ENCODE results near the gene UBXN6.

UBXN6 gene

DNA sequence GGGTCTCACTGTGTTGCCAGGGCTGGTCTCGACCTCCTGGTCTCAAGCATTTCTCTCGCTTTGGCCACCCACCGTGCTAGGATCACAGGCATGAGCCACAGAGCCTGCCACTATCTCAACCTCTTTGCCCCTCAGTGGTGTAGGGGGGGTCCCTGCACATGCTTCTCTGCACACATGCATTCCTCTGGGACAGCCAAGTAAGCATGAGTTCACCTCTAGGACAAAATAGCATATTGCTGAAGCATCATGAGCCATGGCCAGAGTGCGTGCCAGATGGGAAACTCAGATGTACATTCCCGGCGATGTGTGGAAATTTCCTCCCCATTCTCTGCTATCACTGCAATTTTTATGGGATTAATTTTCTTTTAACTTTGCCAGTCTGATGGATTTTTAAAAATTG lies 32.1 kb downstream of the UBXN6 start:
- in situ Hi-C loops (cut with HindIII; ENCODE audit: low pct_ligation_motif_present, low pct_unique_long_range_greater_than_20kb, low sequenced_read_pairs), result no loop called here
- no peak for DNase-seq

DNA sequence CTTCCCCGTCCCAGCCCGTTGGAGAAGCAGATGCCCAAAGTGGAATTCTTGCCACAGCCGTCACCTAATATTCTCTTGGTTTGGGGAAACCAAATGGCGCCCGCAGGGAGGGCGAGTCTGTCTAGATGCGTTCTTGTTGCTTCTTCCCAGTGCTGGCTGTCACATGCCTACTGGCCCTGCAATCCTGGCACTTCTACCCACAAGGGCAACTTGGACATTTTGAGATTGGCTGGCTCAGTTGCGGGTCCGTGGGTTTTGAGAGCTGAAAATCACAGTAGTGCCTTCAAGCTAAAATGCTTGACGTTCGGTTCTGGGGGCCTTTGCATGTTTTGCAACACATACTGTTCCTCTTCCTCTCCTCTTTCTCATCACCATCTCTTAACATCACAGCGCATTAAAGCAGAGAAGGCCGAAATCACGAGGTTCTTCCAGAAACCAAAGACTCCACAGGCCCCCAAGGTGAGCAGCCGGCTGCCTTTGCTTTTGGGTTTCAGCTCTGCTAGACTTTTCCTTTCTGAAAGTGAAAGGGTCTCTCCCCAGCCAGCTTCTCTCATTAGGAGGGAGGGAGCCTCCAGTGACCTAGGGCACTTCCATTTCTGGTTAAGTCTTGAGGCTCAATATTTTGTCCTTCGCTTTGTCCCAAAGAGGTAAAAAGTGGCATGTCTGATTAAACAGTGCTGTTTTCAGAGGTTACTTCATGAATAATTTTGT lies 34.0 kb downstream of the UBXN6 start:
- no peak for DNase-seq
- in situ Hi-C loops (cut with HindIII; ENCODE audit: low pct_ligation_motif_present, low pct_unique_long_range_greater_than_20kb, low sequenced_read_pairs), result no loop called here

DNA sequence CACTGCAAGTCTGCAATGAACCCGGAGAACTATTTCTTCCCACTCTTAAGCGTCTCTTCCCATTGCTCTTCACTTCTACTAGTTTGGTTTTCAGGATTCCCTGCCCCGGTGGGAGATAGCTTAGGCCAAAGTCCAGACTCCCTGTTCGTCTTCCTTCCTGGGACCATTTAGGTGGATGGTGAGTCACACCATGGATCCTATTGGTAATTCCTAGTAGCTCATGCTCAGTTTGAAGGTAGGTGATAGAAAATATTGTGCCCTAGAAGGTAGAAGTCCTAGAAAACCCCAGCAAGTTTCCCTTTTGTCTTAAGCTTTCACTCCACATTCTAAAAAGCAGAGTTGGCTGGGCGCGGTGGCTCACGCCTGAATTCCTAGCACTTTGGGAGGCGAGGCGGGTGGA lies 41.3 kb downstream of the UBXN6 start:
- in situ Hi-C loops (cut with HindIII; ENCODE audit: low pct_ligation_motif_present, low pct_unique_long_range_greater_than_20kb, low sequenced_read_pairs), result no loop called here
- DNase-seq, result no peak

DNA sequence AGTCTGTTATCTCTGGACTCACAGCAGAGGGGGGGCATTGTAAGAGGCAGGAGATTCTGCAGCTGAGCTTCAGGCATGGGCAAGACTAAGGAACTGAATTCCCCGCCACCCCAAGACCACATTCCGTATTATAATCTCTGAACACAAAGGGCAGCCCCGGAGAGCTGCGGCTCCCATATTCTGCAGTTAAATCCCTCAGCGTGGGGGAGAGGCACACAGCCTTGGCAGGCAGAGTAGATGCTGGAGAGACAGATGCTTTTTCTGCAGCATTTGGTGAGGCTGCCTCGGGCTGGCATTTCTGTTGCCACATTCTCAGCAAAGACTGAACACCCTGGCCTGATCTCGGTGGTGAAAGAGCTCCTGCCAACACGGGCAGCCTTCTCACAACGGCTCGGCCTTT lies 42.2 kb downstream of the UBXN6 start:
- no peak for DNase-seq
- in situ Hi-C loops (cut with HindIII; ENCODE audit: low pct_ligation_motif_present, low pct_unique_long_range_greater_than_20kb, low sequenced_read_pairs), result no loop called here

DNA sequence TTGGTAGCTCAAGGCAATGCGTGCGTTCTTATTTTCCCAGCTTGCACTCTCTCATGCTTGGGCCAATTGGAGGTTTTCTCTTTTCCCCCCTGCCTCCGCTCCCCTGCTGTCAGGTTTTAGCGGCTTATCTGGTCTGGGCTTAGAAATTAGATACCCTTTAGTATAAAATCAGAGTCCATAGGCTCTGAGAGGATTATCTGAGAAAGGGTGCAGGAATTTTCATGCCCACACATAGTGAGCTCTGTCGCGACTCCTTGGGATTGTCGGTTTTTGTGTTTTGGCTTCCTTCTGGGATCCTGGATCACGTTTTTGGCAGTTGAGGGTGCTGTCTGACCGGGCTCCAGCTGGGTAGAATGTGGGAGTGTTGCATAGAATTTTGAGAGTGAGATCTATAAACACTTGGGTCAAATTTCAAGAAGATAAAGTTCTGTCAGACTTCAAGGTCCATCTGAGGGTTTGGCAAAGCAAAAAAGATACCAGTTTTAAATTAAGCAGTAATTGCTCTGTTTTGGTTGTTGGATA lies 42.7 kb downstream of the UBXN6 start:
- DNase-seq, result no peak
- in situ Hi-C loops (cut with HindIII; ENCODE audit: low pct_ligation_motif_present, low pct_unique_long_range_greater_than_20kb, low sequenced_read_pairs), result no loop called here

DNA sequence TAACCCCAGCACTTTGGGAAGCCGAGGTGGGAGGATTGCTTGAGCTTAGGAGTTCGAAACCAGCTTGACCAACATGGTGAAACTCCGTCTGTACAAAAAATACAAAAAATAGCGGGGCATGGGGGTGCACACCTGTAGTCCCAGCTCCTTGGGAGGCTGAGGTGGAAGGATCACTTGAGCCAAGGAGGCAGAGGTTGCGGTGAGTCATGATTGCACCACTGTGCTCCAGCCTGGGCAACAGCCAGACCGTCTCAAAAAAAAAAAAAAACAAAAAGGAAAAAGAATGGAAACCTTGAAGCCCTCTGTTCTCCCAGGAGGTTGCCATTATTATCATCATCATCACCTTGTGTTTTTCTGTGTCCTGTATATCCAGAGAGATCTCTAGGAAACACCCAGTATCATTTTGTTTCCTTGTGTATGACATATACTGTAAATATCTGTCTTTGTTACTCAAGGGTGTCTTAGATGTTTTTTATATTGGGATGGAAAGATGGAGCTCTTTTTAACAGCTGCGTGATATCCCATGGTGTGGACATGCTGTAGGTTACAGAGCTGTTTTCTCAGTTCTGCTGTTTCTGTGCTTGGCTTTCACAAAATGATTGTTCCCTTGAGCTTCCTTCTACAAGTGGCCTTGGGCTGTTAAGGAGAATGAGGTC lies 43.3 kb downstream of the UBXN6 start:
- in situ Hi-C loops (cut with HindIII; ENCODE audit: low pct_ligation_motif_present, low pct_unique_long_range_greater_than_20kb, low sequenced_read_pairs), result no loop called here
- DNase-seq, result no peak

DNA sequence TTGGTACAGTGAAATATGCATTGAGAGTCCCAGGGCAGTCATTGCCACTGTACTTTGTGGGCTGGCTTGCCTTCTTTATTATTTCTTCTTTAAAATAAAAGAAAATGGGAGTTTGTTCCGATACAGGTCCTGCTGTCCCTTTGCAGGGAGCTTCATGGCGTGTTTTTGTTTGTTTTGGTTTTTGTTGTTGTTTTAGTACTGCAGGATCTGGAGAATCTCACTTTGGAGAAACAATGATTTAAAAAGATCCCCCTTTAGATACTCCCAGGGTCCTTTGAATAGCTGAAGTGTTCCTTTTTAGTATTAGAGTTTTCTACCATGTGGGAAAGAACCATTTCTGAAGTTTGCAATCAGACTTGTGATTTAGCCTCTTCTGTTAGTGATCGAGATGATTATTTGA lies 44.0 kb downstream of the UBXN6 start:
- in situ Hi-C loops (cut with HindIII; ENCODE audit: low pct_ligation_motif_present, low pct_unique_long_range_greater_than_20kb, low sequenced_read_pairs), result no loop called here
- DNase-seq, result no peak

DNA sequence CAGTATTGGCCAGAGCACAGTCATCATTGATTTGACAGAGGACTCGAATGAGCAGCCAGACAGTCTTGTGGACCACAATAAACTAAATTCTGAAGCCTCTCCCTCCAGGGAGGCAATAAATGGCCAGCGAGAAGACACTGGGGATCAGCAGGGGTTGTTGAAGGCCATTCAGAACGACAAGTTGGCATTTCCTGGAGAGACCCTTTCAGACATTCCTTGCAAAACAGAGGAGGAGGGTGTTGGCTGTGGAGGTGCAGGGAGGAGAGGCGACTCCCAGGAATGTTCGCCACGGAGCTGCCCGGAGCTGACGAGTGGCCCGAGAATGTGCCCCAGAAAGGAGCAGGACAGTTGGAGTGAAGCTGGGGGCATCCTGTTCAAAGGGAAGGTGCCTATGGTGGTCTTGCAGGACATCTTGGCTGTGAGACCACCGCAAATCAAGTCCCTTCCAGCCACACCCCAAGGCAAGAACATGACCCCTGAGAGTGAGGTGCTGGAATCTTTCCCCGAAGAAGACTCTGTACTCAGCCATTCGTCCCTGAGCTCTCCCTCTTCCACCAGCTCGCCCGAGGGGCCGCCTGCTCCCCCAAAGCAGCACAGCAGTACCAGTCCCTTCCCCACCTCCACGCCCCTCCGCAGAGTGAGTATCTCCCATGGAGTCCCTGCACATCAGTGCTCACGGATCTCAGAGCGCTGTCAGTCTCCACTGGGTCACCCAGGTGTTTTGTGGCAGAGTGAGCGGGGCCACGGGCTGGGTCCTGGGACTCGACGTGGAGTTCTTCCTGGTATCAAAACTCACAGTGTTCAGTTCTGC lies 48.3 kb downstream of the UBXN6 start:
- DNase-seq, result no peak
- in situ Hi-C loops (cut with HindIII; ENCODE audit: low pct_ligation_motif_present, low pct_unique_long_range_greater_than_20kb, low sequenced_read_pairs), result no loop called here

DNA sequence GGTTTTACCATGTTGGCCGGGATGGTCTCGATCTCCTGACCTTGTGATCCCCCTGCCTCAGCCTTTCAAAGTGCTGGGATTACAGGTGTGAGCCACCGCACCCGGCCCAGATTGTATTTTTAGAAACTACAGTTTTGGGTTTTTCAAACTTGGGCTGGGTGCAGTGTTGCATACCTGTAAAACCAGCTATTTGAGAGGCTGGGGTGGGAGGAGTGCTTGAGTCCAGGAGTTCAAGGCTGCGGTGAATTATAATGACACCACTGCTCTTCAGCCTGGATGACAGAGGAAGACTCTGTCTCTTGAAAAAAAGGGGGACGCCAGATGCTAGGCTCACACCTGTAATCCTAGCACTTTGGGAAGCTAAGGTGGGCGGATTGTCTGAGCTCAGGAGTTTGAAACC lies 51.0 kb downstream of the UBXN6 start:
- in situ Hi-C loops (cut with HindIII; ENCODE audit: low pct_ligation_motif_present, low pct_unique_long_range_greater_than_20kb, low sequenced_read_pairs), result no loop called here
- DNase-seq, result no peak

DNA sequence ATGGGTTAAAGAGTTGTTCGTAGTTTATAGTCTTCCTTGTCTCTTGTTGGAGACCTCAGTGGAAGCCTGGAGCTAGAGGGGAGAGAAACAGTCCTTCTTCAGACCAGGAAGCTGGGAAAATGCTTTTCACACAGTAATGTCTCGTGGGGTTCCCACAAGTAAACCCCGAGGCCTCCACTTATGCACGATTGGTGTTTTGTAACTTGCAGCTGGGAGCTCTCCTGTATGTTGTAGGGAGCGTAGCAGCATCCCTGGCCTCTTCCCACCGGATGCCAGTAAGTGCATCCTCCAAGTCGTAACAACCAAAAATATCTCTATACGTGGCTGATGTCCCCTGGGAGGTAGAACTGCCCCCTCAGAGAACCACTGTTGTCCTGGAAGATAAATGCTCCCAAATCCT lies 51.6 kb downstream of the UBXN6 start:
- in situ Hi-C loops (cut with HindIII; ENCODE audit: low pct_ligation_motif_present, low pct_unique_long_range_greater_than_20kb, low sequenced_read_pairs), result no loop called here
- DNase-seq, result no peak

DNA sequence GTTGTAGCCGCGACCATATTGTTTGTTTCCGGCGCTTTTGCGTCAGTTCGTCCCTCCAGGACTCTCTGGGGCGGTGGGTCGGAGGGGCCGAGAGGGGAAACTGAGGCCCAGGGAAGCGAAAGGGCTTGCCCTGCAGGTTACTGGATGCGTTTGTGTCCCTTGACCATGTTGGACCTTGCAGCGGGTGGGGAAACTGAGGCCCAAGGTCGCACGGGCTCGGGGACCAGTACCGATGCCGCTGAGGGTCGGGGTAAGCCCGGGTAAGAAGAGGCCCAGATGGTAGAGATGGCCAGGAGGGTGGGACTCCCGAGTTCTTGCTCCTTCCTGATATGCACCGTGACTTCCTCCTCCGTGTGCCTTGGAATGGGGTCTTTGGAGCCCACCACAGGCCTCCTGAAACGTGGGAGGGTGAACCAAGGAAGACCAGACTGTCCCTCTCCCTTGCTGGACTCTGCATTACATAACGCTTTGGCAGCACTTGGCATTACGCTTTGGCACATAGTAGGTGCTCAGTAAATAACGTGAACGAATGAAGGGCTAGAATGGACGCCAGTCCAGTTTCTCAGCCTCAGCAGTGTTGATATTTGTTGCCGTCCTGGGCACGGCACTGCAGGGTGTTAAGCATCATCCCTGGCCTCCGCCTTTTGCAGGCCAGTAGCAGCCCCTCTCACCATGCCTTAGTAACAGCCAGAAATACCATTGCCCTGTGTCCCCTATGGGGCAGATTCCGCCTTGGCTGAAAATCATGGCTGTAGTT lies 54.4 kb downstream of the UBXN6 start:
- DNase-seq, result no peak
- in situ Hi-C loops (cut with HindIII; ENCODE audit: low pct_ligation_motif_present, low pct_unique_long_range_greater_than_20kb, low sequenced_read_pairs), result no loop called here

DNA sequence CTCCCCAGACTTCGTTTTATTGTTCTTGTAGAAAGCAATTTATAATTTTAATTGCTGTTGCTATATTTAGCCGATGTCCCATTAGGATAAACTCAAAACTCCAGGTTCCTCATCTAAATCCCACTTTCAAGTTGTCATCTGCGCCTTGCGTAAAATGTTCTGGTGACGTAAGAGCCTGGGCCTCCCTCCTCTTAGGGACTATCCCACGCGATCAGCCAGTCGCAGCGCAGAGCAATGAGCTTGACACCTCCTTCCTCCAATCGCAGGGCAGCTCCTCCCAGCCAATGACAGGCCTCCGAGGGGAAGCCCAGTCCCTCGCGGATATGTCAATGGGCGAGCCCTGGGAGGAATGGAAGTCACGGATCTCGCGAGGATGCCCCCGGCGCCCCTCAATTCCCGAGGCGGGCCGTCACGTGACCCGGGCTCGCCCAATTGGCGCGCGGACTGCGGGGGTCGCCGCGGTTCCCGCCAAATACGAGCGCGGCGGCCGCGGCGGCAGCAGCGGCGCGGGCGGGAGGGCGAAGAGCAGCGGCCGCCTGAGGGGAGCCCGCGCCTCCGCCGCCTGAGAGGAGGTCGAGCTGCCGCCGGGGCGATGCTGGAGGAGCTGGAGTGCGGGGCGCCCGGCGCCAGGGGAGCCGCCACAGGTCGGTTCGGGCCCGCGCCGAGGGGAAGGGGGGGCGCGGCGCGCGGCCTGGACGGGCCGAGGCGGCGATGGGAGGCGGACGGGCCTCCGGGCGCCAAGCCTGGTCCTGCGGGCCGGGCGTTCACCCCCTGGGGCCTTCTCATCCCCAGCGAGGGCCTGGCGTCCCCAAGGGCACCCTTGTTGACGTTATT lies 55.2 kb downstream of the UBXN6 start, which contains the start of gene CHAF1A:
Gene CHAF1A (plus strand): TSS at position 470 of the 834 bp plus-strand sequence. CDS start 123 bp downstream, at position 593.
- DNase-seq, result peak; percentile 99

DNA sequence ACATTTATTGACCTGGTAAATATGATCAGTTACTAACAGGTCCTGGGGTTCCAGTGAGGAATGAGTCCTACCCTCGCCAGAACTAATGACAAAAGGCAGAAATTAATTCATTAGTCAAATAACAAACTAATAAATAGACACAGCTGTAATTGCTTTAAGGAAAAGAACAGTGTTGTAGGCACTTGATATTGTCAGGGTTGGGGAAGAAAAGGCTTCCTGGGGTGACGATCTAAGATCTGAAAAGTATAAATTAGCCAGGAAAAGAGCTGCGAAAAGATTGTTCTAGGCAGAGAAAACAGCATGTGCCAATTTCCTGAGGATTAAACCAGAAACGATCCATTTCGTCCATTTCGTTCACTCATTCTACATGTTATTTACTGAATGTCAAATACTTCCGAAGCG lies 55.8 kb downstream of the UBXN6 start:
- in situ Hi-C loops (cut with HindIII; ENCODE audit: low pct_ligation_motif_present, low pct_unique_long_range_greater_than_20kb, low sequenced_read_pairs), result no loop called here
- DNase-seq, result no peak

More for the DNA sequence above, 55.2 kb downstream of the UBXN6 start, which contains the start of gene CHAF1A:
- in situ Hi-C loops (cut with HindIII; ENCODE audit: low pct_ligation_motif_present, low pct_unique_long_range_greater_than_20kb, low sequenced_read_pairs), result no loop called here

DNA sequence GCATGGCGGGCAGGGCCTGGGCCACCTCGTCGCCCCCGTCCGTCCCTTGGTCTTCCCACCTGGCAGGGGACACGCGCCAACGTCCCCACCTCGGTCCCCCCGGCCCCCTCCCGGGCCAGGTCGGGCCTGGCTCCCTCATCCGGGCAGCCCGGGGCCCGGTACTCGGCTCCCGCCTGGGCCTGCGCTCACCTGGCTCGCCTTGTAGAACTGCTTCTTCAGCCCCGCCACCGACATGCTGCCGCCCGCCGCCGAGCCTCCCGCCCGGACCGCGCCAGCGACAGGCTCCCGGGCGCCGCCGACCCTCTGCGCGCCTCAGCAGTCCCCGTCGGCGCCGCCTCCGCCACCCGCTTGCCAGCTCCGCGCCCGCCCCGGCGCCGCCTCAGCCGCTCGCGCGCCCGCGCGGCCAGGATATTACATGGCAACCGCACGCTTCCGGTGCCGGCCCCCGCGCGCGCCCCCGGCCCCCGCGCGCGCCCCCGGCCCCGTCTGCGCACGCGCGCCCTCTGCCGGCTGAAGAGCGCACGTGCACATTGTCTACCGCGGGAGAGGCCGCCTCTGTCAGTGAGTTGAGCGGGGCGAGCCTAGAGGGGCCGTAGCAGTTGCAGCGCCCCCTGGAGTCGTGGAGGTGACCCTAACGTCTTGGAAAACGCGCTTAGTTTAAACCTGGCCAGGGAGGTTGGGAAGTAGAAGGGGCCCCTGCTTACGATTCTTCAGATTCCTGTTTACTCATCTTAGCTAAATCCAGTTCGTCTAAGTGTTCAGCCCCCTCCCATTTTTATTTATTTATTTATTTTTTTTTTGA lies 57.3 kb downstream of the UBXN6 start, which contains the start of gene SH3GL1:
Gene SH3GL1 (minus strand): TSS at position 413 of the 802 bp plus-strand sequence. CDS start 179 bp downstream, at position 234.
- in situ Hi-C loops (cut with HindIII; ENCODE audit: low pct_ligation_motif_present, low pct_unique_long_range_greater_than_20kb, low sequenced_read_pairs), result no loop called here
- peak; percentile 87 for DNase-seq

DNA sequence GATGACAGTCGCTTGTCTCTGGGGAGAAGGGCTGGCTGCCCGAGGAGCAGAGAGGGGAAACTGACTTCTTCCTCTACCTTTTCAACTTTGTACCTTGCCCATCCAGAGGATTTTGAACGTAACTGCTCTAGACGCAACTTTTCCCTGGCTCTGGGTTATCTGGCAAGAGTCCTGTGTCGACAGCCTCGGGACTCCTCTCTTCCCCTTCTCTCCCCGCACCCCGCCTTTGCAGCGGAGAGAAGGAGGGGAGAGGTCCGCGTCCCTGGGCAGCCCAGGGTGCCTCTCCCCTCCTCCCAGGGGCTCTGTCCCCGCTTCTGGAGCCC lies 57.8 kb downstream of the UBXN6 start:
- in situ Hi-C loops (cut with HindIII; ENCODE audit: low pct_ligation_motif_present, low pct_unique_long_range_greater_than_20kb, low sequenced_read_pairs), result no loop called here
- DNase-seq, result peak; percentile 30

DNA sequence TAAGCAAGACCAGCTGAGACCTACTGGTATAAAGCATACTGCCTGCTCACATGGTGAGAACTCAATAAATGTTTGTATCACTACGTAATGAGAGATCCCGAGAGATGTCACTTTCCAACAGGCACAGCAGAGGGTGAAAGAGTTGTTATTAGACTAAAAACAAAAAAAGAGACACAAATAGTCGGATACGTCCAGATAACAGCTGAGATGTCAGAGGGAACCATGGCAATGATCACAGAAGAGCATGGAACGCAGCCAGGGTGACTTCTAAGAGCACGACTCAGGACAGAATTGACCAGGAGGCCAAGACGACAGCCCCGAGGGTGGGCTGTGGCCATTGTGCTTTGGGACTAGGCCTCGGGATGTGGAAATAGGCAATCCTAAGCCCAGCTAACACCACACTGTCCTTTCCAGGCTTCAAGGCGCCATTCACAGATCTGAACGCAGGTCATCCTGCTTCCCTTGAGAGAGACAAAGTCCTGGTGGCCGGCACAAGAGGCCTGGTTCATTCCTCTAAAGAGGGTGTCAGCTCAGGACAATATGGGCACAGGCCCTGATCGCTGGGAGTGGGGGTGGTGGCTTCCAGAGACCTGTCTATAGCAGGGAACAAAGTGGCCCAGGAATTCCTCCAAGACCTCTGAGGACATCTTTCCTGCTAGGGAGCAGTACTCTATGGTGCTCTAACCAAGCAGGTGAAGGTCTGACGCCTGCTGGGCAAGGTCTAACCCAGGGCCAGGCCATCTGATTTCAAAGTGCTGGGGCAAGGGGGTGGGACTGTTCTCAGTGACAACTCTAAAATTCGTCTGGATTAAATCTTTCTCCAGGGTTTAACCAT lies 60.4 kb downstream of the UBXN6 start:
- in situ Hi-C loops (cut with HindIII; ENCODE audit: low pct_ligation_motif_present, low pct_unique_long_range_greater_than_20kb, low sequenced_read_pairs), result no loop called here
- DNase-seq, result no peak
